Testis (tissue), 3 donors: ENCODE data around the gene SLC25A26. TPM values are rescaled to one million over a fixed set of nuclear protein-coding genes. Genes with fewer than 3 reads are reported as not detected.

Source experiments
- DNase-seq: peaks from one replicate; pipeline ENCODE4 v3.0.0-alpha.2; 2019
- H3K27ac ChIP-seq, 2 donors: fragments of 200-600 bp; sonication (generic); one replicate each; pipeline ENCODE4 v1.5.1; 2019
- H3K27me3 ChIP-seq: fragments of 200-600 bp; sonication (generic); one replicate; pipeline ENCODE4 v1.5.1; 2019
- H3K36me3 ChIP-seq: fragments of 200-600 bp; sonication (generic); one replicate; pipeline ENCODE4 v1.5.1; 2017; ENCODE audit warnings: low read depth; ENCODE audit errors: missing control alignments
- H3K4me1 ChIP-seq: fragments of 200-600 bp; sonication (generic); one replicate; pipeline ENCODE4 v1.5.1; 2019
- H3K4me3 ChIP-seq, 2 donors: fragments of 200-600 bp; sonication (generic); one replicate each; pipeline ENCODE4 v1.5.1; 2017 to 2019
- H3K9me3 ChIP-seq: fragments of 200-600 bp; sonication (generic); one replicate; pipeline ENCODE4 v1.5.1; 2017
- POLR2A ChIP-seq: fragments of 450-650 bp; IDR thresholded peaks from one replicate; pipeline ENCODE4 v1.6.1; 2017; ENCODE audit warnings: antibody characterized with exemption, mild to moderate bottlenecking, moderate library complexity
- WGBS, 2 donors: methylation state at CpG; one replicate each; pipeline ENCODE4 v1.1.5; 2018; 5-methylcytosine and 5-hydroxymethylcytosine counted together
- intact Hi-C: fragments of 100-400 bp; cut with DNase I; formaldehyde crosslinking; loops from one replicate; pipeline ENCODE4 v1.15.1; 2023; ENCODE audit warnings: low total_unique reads
- polyA plus RNA-seq: library from polyadenylated mRNA; stranded (reverse); fragments of 350-450 nt; fragmentation: Illumina TruSeq; extraction: RNeasy Lipid Tissue Mini Kit (QIAGEN cat#74804); gene quantifications from one replicate; pipeline ENCODE4 v1.2.3, GENCODE V29; 2014; ENCODE audit warnings: low read depth, low replicate concordance; ENCODE audit not compliant: insufficient read depth
- total RNA-seq, 2 donors: library from RNA; depleted of rRNA; stranded (reverse); fragments of >200 nt; gene quantifications; one replicate each; pipeline ENCODE4 v1.2.3, GENCODE V29; 2016
- TF ChIP-seq, protein P1 (sequence below), 3 experiments: fragments of 450-650 bp in 2 of 3; fragments of 200-600 bp in 1 of 3; sonication (generic) in 1 of 3; IDR thresholded peaks; one replicate each; pipeline ENCODE4 v1.5.1; 2016 to 2019; ENCODE audit warnings: antibody characterized with exemption in 3 of 3, mild to moderate bottlenecking in 2 of 3, moderate library complexity in 1 of 3

Gene SLC25A26
- total and polyA plus RNA-seq, 3 donors from 2014 or later = 29.7 to 30.5 (median 30.0) TPM

GRCh38 chr3:66394019-66394752 is 173.4 kb downstream of the SLC25A26 start:
- Histone ChIP-seq H3K36me3 (no peaks in the 10 kb centered on the region), H3K4me1 (peaks cover 26% of the 10 kb centered on the region), H3K4me3 (no peak overlapping the region), H3K27me3 (no peaks in the 10 kb centered on the region), H3K27ac (peak overlapping the region in 1 of 2 donors; percentile 44), H3K9me3 (no peaks in the 10 kb centered on the region)
- TF ChIP-seq, protein P1, sequence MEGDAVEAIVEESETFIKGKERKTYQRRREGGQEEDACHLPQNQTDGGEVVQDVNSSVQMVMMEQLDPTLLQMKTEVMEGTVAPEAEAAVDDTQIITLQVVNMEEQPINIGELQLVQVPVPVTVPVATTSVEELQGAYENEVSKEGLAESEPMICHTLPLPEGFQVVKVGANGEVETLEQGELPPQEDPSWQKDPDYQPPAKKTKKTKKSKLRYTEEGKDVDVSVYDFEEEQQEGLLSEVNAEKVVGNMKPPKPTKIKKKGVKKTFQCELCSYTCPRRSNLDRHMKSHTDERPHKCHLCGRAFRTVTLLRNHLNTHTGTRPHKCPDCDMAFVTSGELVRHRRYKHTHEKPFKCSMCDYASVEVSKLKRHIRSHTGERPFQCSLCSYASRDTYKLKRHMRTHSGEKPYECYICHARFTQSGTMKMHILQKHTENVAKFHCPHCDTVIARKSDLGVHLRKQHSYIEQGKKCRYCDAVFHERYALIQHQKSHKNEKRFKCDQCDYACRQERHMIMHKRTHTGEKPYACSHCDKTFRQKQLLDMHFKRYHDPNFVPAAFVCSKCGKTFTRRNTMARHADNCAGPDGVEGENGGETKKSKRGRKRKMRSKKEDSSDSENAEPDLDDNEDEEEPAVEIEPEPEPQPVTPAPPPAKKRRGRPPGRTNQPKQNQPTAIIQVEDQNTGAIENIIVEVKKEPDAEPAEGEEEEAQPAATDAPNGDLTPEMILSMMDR (IDR thresholded peaks at IDR 0.05) = no peak
- no peak for TF ChIP-seq POLR2A
- intact Hi-C loops = no loop called here
- DNase-seq = no peak
- 51 to 57% methylated on average over 12 of the region's 12 CpGs for WGBS, 2 donors

- H3K4me3 ChIP-seq = no peak overlapping the region
- intact Hi-C loops = no loop called here
These were observed 174.0 kb downstream of the SLC25A26 start for GRCh38 chr3:66394753-66395249.

DNA sequence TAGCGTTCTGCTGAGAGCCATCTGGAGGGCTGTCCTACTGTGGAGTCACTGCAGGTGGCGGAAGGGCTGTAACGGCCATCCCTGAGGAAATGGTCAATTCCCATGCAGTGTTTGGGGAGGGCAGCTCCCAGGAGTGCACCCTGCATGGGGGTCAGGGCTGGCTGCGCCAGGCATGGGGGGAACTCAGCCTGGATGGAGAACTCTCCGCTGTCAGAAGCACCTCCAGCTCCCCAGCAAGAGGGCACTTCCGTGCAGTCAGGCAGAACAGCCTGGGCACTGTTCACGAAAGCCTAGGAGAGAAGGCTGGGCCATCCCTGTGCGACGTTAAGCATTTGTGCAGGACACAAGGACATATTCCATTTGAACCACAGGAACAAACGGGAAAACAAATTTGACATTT is 174.8 kb downstream of the SLC25A26 start:
- Histone ChIP-seq H3K4me1 (peaks cover 26% of the 10 kb centered on the region), H3K36me3 (no peaks in the 10 kb centered on the region), H3K4me3 (no peak overlapping the region), H3K9me3 (no peaks in the 10 kb centered on the region), H3K27me3 (no peaks in the 10 kb centered on the region), H3K27ac (no peak overlapping the region)
- intact Hi-C loops = no loop called here
- DNase-seq = no peak
- TF ChIP-seq, protein P1 (IDR thresholded peaks at IDR 0.05) = no peak
- no peak for TF ChIP-seq POLR2A
- WGBS, 2 donors = 90% methylated on average over 9 to 10 of the region's 10 CpGs

More at GRCh38 chr3:66394753-66395249, 174.0 kb downstream of the SLC25A26 start:
- H3K27ac ChIP-seq = no peak overlapping the region
- no peaks in the 10 kb centered on the region for H3K27me3 ChIP-seq
- no peaks in the 10 kb centered on the region for H3K9me3 ChIP-seq
- WGBS, 2 donors = 65 to 70% methylated on average over 8 of the region's 8 CpGs
- H3K4me1 ChIP-seq = peaks cover 26% of the 10 kb centered on the region
- H3K36me3 ChIP-seq = no peaks in the 10 kb centered on the region
- TF ChIP-seq, protein P1 (IDR thresholded peaks at IDR 0.05) = no peak
- TF ChIP-seq POLR2A = no peak
- no peak for DNase-seq

- Histone ChIP-seq H3K4me3 (no peak overlapping the region), H3K36me3 (no peaks in the 10 kb centered on the region), H3K27ac (no peak overlapping the region), H3K9me3 (no peaks in the 10 kb centered on the region), H3K4me1 (peaks cover 26% of the 10 kb centered on the region), H3K27me3 (no peaks in the 10 kb centered on the region)
- intact Hi-C loops = no loop called here
- DNase-seq = no peak
- WGBS, 2 donors = 93 to 97% methylated on average over 7 to 13 of the region's 13 CpGs
- TF ChIP-seq, protein P1 (IDR thresholded peaks at IDR 0.05) = no peak
- no peak for TF ChIP-seq POLR2A
These were observed 175.5 kb downstream of the SLC25A26 start for GRCh38 chr3:66396161-66396760.
